HL-60/S4 (cell line): ENCODE results near the gene OSBPL8.
"Not testable (repeated sequence)": the region's sequence is repeated elsewhere in the genome, so short reads cannot be mapped to it uniquely, and the experiment has no call there.

Experiments used
- in situ Hi-C: fragments of 300-500 bp; cut with MboI; formaldehyde crosslinking; loops from 2 replicates; pipeline ENCODE4 v1.14.3; 2022; ENCODE audit warnings: low sequenced_read_pairs

Gene OSBPL8

DNA sequence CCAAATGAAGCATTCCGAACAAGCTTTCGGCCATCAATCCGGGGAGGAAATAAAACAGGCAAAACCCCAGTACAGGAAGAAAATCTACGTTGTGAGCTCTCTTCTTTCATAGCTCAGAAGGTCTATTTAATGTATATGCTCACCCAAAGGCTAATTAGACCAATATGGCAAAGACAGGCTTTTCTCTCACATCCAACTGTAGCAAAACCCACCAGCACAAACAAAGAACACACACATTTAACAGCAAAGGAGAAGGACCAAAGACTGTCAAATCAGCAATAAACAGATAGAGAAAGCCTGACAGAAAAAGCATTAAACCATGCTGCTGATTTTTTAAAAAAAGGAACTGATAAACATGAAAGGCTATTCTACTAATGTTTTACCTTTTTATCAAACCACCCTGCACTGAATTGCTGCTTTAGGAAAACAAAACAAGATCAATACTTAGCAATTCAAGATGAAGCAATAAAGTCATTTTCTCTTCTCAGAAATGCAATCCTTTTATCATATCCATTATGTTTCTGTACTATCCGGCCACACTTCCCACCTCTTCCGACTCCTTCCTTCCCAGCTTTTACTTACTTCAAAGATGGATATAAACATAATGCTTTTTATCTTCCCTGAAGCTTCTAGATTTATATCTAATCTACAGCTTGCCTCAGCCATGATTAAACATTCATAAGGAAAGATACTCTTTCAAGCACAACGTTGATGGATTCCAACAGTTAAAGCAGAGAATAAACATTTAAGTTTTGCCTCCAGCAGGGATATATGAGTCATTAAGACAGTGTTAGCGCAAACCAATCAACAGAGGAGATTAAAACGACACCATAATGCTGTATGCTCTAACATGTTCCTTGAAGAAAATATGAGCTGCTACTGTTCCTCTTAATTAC, 136.8 kb downstream of the OSBPL8 start:
- in situ Hi-C loops = no loop called here

DNA sequence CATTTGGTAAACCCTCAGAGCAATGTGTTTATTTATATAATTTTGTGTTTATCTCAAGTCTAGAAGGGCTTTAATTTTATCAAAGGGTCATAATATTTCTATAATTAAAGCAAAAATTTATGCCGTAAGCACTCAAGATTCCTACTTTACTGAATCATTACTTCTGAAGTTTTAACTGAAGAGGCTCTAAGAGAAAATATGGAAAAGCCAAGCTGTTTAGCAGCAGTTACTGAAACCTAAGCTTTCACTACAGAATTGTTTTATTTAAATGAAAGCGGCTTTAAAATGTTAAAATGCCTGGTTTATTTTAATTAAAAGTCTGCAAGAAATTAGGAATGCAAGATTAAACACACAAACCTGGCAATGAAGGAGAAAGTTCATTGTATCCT, 137.4 kb downstream of the OSBPL8 start:
- in situ Hi-C loops = no loop called here

DNA sequence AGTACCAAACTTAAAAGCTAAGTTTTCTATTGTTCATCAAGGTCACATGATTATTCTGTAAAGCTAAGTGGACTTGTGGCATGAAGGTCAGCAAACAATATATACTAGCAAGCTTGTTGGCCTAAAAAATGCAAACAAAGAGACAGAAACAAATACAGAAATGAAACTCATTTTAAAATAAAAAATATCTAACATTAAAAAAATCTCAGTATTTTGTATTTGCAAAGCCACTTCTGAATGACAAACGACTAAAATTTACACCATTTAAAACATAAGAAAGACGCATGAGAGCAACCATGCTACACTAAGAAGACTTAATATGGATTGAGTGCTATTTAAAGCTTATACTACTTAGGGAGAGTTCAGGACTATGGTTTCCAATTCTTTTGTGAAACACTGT, 138.5 kb downstream of the OSBPL8 start:
- in situ Hi-C loops = no loop called here

DNA sequence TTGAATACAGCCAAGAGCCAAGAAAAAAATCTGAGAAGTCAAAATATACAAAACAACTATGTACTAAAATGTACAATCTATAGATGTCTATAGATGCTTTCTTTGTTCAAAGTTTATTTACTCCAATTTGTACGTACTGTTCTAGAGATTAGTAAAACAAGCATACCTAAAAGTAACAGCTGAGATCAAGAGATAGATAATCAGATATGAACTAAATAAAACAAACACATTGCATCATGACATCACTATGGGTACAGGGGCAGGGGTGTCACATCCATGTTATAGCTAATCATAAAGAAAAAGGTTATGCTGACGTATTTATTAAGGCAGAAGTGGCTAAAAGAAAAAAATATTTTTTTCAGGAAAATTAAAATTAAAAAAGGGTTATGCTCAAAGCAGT, 139.3 kb downstream of the OSBPL8 start:
- in situ Hi-C loops = no loop called here

DNA sequence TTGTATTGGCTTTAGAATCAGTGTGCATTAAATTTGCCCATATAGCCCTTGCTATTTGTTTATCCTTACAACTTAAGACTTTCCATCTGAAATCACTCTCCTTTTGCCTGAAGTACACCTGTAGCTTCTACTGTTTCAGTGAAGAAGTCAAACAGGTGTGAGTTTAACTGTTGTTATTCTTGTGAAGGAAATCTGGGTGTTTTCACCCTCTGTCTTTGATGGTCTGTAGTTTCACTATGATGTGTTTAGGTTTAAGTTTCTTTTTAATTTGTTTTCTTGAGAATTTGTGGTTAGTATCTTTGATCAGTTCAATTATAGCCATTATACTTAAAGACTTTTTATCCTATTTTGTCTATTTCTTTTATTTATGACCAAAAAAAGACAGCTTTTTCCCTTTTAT, 142.5 kb downstream of the OSBPL8 start:
- in situ Hi-C loops = no loop called here

DNA sequence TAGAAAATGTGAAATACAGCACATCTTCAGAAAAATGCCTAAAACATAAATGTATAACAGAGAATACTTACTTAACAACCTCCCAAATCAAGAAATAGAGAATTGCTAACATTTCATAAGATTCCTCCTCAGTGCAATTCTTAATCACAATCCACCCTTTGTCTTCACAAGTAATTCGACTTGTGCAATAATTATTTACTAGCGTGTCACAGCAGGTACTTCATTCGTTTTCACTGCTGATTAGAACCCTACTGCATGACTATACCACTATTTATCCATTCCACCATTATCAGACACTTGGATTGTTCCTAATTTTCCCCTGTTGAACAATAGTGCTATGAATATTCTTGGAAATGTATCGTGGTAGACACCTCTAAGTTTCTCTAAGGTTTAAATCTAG, 146.4 kb downstream of the OSBPL8 start:
- in situ Hi-C loops = no loop called here

DNA sequence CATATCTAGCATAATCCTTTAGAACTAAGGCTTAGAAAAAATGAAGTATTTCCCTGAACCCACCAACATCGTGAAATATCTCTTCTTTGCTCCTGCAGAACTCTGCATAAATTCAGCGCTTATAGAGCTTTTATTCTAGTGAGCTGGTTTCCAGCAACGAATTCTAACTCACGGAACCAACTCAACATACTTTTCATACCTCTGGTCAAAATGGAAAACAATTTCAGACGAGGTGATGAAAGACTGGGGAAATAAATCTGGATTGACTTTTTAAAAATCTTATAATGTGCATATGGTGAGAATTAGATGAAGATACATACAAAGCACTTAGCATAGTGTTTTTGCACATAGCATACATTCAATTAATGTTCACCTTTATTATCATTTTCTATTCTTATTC, 148.8 kb downstream of the OSBPL8 start:
- in situ Hi-C loops = no loop called here

DNA sequence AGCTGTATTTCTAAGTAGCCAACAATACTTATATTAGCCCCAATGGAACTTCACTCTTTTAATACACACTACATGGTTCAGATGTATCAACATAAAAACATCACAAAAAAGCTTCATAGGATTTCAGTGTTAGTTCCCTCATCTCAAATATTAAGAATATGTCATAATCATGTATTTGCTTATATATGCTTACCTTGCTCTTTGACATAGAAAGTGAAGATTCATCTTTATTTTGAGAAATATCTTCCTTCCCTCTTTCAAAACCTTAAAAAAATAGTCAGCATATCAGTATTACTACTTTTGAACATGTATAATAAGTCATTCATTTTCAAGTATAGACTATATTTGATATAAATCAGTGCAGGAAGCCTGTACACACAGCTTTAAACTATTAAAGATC, 149.2 kb downstream of the OSBPL8 start:
- in situ Hi-C loops = no loop called here

DNA sequence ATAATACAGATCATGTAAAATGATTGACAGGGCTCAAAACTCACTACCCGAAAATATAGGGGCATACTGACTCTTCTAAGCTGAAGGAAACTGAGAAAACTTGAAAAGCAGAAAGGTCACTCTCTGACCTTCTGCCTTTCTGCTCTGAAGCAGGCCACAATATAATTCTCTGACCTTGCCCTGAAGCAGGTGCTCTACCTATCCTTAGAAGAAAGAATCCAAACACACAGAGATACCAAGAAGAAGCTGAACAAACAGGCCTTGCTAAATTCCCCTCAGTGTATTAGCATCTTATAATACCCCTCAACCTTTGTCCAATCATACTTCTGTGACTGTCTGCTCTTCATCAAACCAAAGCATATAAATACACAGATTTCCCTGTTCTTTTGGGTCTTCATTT, 150.5 kb downstream of the OSBPL8 start:
- in situ Hi-C loops = no loop called here

DNA sequence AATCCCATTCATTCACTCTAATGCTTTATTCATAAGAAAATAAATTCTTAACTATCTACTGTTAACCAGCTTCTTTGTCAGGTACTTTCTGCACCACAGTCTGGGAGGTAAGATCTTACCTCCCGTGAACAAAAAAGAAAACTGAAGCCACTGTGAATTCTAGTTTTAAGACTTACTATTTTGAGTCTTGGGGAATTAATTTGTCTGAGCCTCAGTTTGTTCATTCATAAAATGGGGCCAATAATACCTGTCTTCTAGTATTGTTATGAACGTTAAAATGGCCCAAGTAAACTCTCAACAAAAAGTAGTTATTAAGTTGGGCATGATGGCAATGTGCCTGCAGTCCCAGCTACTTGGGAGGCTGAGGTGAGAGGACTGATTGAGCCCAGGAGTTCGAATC, 151.9 kb downstream of the OSBPL8 start:
- in situ Hi-C loops = no loop called here

DNA sequence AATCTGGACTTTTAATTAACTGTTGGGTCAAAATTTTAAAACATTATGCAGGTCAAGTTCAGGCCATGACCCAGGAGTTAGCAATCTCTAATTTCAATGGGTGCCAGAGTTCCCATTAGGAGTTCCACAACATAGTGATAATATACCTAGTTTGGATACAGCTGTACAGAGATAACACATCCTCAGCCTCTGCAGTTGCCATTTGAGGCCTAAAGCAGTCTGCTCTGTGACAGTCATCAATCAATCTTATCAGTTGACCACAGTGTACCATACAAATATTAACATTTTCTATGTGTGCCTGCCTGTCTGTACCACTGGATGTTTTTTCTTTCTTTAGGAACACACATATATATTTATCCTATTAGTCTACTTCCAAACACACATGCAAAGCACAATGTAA, 157.3 kb downstream of the OSBPL8 start:
- in situ Hi-C loops = no loop called here

DNA sequence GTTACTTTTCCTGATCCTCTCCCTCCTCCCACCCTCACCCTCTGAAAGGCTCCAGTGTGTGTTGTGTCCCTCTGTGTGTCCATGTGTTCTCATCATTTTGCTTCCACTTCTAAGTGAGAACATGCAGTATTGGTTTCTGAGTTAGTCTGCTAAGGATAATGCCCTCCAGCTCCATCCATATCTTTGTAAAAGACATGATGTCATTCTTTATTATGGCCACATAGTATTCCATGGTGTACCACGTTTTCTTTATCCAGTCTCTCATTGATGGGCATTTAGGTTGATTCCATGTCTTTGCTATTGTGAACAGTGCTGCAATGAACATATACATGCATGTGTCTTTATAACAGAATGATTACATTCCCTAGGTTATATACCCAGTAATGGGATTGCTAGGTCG, 159.4 kb downstream of the OSBPL8 start:
- in situ Hi-C loops = no loop called here

DNA sequence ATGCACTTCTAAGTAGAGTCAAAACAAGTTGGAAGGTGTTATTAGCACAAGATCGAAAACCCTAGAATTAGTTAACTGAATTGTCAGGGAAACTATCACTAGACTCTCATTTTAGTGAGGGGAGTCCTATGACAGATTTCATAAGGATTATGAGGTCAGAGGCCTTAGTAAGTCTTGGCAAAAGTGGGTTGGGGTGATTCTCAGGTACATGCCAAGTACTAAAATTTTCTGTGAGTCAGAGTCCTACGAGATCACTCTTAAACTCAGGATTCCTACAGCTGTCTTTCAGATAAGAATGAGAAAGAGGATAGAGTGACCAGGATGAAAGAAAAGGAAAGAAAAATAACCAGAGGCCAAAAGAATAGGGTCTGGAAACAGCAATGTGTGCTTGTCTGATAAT, 160.5 kb downstream of the OSBPL8 start:
- in situ Hi-C loops = no loop called here

DNA sequence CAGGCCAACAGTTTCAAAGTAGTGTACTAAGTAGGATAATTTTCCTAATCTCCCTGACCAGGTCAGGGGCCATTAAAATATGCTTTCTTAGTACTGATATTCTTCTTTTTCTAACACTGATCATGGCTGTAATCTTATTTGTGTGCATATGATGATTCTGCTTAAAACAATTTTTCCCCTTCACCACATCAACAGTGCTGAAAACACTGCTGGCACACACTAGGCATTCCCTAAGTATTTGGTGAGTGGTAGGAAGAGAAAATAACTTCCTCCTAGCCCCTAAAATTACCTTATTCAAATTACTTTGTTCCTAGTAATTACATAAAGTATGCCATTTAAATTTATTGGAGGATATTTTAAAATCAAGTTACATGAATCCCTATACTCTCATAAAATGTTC, 161.5 kb downstream of the OSBPL8 start:
- in situ Hi-C loops = no loop called here

DNA sequence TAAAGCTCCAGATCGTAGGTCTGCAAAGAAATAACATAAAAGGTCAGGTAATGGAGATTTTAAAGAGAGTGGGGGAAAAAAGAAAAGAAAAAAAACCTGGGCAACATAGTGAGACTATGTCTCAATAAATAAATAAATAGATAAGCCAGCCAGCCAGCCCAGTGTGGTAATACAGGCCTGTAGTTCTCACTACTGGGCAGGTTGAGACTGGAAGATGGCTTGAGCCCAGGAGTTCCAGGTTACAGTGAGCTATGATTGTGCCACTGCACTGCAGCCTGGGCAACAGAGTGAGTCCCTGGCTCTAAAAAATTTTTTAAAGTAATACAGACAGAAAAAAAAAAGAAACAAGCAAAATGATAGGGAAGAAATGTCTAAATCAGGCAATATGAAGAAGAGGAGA, 168.1 kb downstream of the OSBPL8 start:
- in situ Hi-C loops = no loop called here

DNA sequence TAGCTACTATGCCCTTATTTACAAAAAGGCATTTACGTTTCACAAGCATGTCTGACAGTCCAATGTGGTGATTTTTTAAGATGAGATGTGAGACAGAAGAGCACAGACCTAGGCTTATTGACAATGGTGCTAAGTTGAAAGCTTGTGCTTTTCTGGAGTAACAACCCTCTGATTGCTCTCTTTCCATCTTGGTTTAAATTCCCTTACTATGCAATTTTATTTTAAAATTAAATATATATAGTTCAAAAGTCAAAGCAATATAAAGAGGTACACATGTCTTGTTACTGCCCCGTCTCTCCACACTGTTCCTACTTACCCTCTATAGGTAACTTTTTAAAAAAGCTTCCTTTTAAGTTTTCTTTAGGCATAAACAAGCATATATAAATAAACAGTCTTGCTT, 172.0 kb downstream of the OSBPL8 start:
- in situ Hi-C loops = no loop called here

DNA sequence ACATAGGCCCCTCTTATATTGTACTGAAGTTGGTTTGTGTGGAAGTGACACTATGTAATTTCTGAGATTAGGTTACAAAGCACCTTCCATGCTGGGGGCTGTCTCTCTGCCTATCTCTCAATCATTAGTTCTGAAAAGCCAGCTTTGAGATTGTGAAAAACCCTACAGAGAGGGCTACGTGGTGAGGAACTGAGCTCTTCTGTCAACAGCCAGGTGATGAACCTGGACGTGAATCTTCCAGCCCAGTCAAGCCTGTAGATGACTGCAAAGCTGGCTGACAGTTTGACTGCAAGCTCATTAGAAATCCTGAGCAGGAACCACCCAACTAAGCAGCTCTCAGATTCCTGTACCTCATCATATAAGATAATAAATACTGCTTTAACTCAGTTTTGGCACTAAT, 175.0 kb downstream of the OSBPL8 start:
- in situ Hi-C loops = no loop called here

DNA sequence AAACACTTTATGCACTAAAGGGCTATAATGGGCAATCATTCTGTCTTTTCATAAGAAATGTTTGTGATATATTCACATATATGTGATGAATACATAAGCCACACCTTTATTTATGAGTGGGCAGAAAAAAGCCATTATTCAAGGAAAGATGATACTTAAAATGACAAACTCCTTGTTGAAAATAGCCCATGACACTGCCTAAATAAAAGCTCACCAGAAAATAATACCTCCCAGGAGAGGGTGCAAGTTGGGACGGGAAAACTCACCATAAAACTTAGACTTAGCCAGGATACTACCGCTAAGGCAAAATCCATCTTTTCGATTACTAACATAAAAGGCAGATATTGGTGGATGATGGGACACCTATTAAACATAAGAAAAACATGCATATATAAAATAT, 175.6 kb downstream of the OSBPL8 start:
- in situ Hi-C loops = no loop called here

DNA sequence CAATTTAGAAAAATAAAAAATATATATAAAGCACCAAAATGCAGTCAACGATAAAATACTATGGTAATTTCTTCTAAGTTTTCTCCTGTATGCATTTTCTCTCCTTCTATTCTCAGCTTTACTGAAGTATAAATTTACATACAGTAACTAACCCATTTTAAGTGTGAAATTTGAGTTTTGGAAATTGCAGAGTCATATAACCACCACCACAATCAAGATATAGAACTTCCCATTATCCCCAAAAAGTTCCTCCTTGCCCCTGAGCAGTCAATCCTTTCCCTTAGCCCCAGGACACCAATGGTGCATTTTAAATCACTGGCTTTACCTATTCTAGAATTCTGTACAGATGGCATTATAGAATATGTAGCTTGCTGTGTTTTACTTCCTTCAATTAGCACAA, 180.3 kb downstream of the OSBPL8 start:
- in situ Hi-C loops = no loop called here

DNA sequence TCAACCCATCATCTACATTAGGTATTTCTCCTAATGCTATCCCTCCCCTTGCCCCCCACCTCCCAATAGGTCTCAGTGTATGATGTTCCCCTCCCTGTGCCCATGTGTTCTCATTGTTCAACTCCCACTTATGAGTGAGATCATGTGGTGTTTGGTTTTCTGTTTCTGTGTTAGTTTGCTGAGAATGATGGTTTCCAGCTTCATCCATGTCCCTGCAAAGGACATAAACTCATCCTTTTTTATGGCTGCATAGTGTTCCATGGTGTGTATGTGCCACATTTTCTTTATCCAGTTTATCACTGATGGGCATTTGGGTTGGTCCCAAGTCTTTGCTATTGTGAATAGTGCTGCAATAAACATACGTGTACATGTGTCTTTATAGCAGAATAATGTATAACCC, 182.7 kb downstream of the OSBPL8 start:
- in situ Hi-C loops = not testable (repeated sequence)

DNA sequence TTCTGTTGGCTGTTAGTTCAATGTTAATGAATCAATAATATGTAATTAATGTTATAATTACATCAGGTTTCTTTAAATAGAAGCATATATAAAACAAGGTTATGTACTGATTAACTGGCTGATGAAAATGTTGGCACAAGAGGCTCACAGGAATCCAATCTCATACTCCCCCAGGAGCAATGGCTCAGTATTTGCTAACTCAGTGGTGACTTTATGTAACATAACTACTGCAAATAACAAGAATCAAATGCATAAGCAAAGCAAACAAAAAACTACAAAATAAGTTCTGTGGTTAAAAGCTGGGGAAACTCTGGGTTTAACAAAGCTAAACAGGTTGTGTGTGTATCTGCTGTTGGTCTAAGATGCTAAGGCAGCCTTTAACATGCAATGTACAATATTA, 183.6 kb downstream of the OSBPL8 start:
- in situ Hi-C loops = no loop called here

DNA sequence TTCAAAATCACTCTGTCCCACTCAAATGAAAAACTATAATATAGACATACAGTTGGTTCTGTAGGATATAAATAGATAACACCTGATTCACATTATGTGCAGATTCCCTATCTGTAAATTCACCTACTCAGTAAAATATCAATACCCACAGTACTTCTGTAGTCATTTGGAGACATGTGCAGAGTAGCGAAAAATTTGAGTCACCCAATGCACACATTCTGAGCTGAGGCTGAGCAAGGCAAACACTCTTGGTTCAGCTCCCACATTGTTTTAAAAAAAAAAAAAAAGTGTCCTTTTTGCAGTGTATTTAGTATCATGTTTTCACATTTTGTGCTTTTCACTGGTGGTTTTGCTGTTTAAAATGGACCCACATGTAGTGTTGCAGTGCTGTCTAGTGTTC, 184.1 kb downstream of the OSBPL8 start:
- in situ Hi-C loops = no loop called here

DNA sequence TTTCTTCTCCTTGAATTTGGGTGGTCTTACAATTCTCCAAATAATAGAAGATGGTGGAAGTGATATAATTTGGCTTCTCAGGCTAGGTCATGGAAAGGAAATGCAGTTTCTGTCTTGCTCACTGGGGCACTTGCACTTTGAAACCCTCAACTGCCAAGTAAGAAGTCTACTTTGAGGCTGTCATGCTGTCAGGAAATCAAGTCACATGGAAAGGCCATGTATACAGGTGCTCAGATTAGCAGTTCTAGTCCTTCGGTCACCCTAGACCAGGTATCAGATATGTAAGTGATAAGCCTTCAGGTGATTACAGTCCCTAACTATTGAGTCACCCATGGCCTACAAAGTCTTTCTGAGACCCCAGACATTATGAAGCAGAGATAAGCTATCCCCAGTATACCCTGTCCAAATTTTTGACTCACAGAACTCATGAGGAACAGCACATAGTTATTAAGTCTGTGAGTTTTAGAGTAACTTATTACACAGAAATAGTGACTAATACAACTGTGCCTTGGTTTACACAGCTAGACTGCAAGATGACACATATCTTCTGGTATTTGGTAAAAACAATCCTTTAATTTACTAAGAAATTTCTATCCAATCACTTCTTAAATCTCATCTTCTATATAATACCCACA, 185.1 kb downstream of the OSBPL8 start:
- in situ Hi-C loops = no loop called here
